Type B pancreatic cell (in vitro differentiated cells): ENCODE measurements around the gene RHBG. TPM values are rescaled to one million over a fixed set of nuclear protein-coding genes. Genes with fewer than 3 reads are reported as not detected.

Experiments
- DNase-seq: peaks from one replicate; pipeline ENCODE4 v3.0.0; 2021; ENCODE audit warnings: mixed read lengths; ENCODE audit not compliant: unreplicated experiment; ENCODE audit errors: extremely low spot score
- H3K27ac Mint-ChIP-seq: 2 replicates; pipeline ENCODE4 v1.8.0; 2021; ENCODE audit warnings: mild to moderate bottlenecking, mixed read lengths
- H3K27me3 Mint-ChIP-seq: 2 replicates; pipeline ENCODE4 v1.8.0; 2021; ENCODE audit warnings: mixed read lengths
- H3K36me3 Mint-ChIP-seq: 2 replicates; pipeline ENCODE4 v1.8.0; 2021; ENCODE audit warnings: mixed read lengths
- H3K4me1 Mint-ChIP-seq: one replicate; pipeline ENCODE4 v1.8.0; 2021; ENCODE audit warnings: mixed read lengths; ENCODE audit not compliant: unreplicated experiment
- H3K4me3 Mint-ChIP-seq: 2 replicates; pipeline ENCODE4 v1.8.0; 2021; ENCODE audit warnings: mild to moderate bottlenecking, mixed read lengths
- H3K9me3 Mint-ChIP-seq: 2 replicates; pipeline ENCODE4 v1.8.0; 2021; ENCODE audit warnings: mixed read lengths
- total RNA-seq: library from RNA; stranded (reverse); gene quantifications from 2 replicates; pipeline ENCODE4 v1.2.1, GENCODE V29; 2021; ENCODE audit warnings: low replicate concordance
- TF ChIP-seq, protein P1 (sequence below): fragments of 200-600 bp; sonication (generic); conservative IDR thresholded peaks from 2 replicates; pipeline ENCODE4 v1.5.0; 2021; ENCODE audit warnings: antibody characterized with exemption, mild to moderate bottlenecking

The RHBG gene
- total RNA-seq, 1 donor from 2014 or later = 0.17 TPM

DNA sequence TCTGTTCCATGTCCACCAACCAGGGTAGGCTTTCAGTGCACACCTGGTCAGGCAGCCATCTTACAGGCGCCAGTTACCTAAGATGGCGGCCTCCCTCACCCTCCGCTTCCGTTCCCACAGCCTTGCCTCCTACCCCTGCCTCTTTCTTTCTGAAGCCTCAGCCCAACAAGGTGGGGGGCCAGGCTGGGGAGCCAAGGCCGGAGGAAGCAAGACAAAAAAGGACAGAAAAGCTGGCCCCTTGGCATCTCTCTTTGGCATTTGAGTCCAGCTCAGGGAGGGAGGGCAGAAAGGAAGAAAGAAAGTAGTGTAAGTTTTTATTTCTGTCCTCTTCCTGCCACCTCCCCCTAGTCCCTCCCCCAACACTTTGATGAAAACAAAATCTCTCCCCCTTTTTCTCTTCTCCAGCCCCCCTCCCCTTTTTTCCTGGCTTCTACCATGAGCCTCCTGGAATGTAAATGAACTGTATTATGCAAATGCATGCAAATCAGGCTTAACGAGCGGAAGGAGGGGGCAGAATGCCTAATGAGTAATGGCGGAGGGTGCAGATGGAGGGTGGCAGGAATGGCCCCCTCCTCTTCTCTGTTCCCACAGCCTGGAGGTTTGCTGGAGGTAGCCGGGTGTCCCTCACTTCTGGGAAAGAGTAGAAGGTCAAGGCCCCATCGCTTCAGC is 43.8 kb downstream of the RHBG start:
- Mint-ChIP-seq H3K4me1 (no peaks in the 10 kb centered on the region), H3K27me3 (peaks cover 89% of the 10 kb centered on the region), H3K27ac (no peak overlapping the region), H3K4me3 (no peak overlapping the region), H3K36me3 (no peaks in the 10 kb centered on the region), H3K9me3 (peaks cover 5% of the 10 kb centered on the region)
- TF ChIP-seq, protein P1, sequence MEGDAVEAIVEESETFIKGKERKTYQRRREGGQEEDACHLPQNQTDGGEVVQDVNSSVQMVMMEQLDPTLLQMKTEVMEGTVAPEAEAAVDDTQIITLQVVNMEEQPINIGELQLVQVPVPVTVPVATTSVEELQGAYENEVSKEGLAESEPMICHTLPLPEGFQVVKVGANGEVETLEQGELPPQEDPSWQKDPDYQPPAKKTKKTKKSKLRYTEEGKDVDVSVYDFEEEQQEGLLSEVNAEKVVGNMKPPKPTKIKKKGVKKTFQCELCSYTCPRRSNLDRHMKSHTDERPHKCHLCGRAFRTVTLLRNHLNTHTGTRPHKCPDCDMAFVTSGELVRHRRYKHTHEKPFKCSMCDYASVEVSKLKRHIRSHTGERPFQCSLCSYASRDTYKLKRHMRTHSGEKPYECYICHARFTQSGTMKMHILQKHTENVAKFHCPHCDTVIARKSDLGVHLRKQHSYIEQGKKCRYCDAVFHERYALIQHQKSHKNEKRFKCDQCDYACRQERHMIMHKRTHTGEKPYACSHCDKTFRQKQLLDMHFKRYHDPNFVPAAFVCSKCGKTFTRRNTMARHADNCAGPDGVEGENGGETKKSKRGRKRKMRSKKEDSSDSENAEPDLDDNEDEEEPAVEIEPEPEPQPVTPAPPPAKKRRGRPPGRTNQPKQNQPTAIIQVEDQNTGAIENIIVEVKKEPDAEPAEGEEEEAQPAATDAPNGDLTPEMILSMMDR = no peak
- no peak for DNase-seq

GRCh38 chr1:156413391-156414246 is 44.6 kb downstream of the RHBG start:
- Mint-ChIP-seq H3K4me3 (no peak overlapping the region), H3K27me3 (peaks cover 89% of the 10 kb centered on the region), H3K4me1 (no peaks in the 10 kb centered on the region), H3K36me3 (no peaks in the 10 kb centered on the region), H3K9me3 (peaks cover 5% of the 10 kb centered on the region), H3K27ac (no peak overlapping the region)
- TF ChIP-seq, protein P1 = no peak
- DNase-seq = no peak

GRCh38 chr1:156414461-156415064 is 45.6 kb downstream of the RHBG start:
- peaks cover 5% of the 10 kb centered on the region for H3K9me3 Mint-ChIP-seq
- H3K4me1 Mint-ChIP-seq = no peaks in the 10 kb centered on the region
- H3K36me3 Mint-ChIP-seq = no peaks in the 10 kb centered on the region
- TF ChIP-seq, protein P1 = no peak
- DNase-seq = no peak
- no peak overlapping the region for H3K4me3 Mint-ChIP-seq
- peaks cover 89% of the 10 kb centered on the region for H3K27me3 Mint-ChIP-seq
- no peak overlapping the region for H3K27ac Mint-ChIP-seq

DNA sequence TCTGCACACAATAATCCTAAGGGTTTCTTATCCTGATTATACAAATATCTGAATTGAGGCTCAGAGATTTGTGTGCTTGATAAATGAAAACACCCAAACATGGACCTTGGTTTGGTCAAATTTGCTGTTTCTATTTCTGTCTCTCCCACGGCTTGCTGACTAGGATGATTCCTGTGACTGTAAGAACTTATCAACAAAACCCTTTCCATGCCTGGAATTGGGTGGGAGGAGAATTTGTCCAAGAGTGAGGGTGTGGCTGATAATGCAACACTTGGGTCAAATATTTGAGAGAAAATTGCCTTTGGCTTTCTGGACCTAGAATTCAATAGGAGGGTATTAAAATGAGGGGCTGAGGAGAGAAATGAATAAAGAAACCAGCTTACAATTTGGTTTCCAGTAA is 48.0 kb downstream of the RHBG start:
- H3K4me1 Mint-ChIP-seq = peaks cover 3% of the 10 kb centered on the region
- H3K27ac Mint-ChIP-seq = no peak overlapping the region
- H3K36me3 Mint-ChIP-seq = no peaks in the 10 kb centered on the region
- H3K4me3 Mint-ChIP-seq = no peak overlapping the region
- H3K9me3 Mint-ChIP-seq = peaks cover 5% of the 10 kb centered on the region
- H3K27me3 Mint-ChIP-seq = peaks cover 93% of the 10 kb centered on the region
- TF ChIP-seq, protein P1 = no peak
- DNase-seq = no peak

DNA sequence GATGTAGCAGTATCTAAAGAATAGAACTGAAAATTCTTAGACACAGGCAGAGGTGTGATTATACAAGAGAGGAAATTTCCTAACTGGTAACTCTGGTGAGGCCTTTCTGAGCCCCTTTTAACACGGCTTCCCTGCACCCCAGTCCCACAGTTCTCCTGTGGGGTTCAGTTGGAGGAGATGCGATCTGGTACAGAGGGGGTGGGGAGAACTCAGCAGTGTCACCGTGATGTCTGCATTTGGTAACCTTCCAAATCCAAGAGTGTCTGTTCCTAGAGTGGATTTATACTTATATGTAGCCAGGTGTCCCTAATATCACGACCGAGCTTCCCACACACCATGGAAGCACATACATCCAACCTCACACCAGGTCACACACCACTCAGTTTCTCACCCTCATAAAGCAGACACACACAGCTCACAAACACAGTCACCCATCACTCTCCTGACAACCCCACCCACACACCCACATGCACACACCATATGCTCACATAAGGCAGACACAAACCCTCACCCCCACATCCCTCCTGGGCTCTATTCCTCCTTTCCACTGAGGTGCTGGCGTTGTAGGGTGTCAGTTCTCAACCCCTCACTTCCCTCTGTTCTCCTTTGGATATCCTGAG is 48.5 kb downstream of the RHBG start:
- Mint-ChIP-seq H3K4me3 (no peak overlapping the region), H3K36me3 (no peaks in the 10 kb centered on the region), H3K27ac (no peak overlapping the region), H3K4me1 (peaks cover 4% of the 10 kb centered on the region), H3K9me3 (peaks cover 5% of the 10 kb centered on the region), H3K27me3 (peaks cover 93% of the 10 kb centered on the region)
- TF ChIP-seq, protein P1 = no peak
- no peak for DNase-seq
